ENCODE data around the gene RSAD2. TPM values are rescaled to one million over a fixed set of nuclear protein-coding genes. Genes with fewer than 3 reads are reported as not detected.

The RSAD2 gene
- total RNA-seq, 4 donors from 2014 or later, result 3.7 to 7.0 (median 5.8) TPM

- Histone ChIP-seq H3K4me3 (no peak overlapping the region), H3K27me3 (no peaks in the 10 kb centered on the region), H3K36me3 (no peaks in the 10 kb centered on the region), H3K9me3 (no peaks in the 10 kb centered on the region), H3K27ac (replicated peaks in 1 of 4) (no peak overlapping the region), H3K4me1 (peaks cover 10 to 25% (median 14%) of the 10 kb centered on the region in 4 donors)
- peak; percentile 66 for DNase-seq (ENCODE audit: extremely low spot score)
- intact Hi-C loops (cut with DNase I), result no loop called here
- WGBS, result 90% methylated on average over 2 of the region's 4 CpGs
- TF ChIP-seq EP300 (IDR thresholded peaks at IDR 0.05) (no peak), POLR2AphosphoS5 (IDR thresholded peaks at IDR 0.05) (no peak), POLR2A (IDR thresholded peaks at IDR 0.05; ENCODE audit: low read depth) (no peak)
- TF ChIP-seq, protein P1, sequence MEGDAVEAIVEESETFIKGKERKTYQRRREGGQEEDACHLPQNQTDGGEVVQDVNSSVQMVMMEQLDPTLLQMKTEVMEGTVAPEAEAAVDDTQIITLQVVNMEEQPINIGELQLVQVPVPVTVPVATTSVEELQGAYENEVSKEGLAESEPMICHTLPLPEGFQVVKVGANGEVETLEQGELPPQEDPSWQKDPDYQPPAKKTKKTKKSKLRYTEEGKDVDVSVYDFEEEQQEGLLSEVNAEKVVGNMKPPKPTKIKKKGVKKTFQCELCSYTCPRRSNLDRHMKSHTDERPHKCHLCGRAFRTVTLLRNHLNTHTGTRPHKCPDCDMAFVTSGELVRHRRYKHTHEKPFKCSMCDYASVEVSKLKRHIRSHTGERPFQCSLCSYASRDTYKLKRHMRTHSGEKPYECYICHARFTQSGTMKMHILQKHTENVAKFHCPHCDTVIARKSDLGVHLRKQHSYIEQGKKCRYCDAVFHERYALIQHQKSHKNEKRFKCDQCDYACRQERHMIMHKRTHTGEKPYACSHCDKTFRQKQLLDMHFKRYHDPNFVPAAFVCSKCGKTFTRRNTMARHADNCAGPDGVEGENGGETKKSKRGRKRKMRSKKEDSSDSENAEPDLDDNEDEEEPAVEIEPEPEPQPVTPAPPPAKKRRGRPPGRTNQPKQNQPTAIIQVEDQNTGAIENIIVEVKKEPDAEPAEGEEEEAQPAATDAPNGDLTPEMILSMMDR (IDR thresholded peaks at IDR 0.05), result no peak
Measured at GRCh38 chr2:6930923-6931647, 53.5 kb downstream of the RSAD2 start.

DNA sequence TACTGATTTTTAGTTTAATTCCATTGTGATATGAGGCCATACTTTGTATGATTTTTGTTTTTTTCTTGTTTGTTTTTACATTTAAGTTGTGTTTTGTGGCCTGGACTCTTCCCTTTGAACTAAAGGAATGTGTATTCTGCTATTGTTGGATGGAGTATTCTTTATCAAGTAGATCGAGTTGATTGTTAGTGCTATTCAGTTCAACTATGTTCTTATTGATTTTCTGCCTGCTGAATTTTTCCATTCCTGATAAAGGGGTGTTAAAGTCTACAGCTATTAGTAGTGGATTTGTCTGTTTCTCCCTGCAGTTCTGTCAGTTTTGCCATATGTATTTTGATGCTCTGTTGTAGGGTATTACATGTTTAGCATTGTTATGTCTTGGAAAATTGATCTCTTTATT, 54.2 kb downstream of the RSAD2 start:
- peaks cover 7 to 20% (median 8%) of the 10 kb centered on the region in 4 donors for H3K4me1 ChIP-seq
- no peak overlapping the region for H3K4me3 ChIP-seq
- no peak for TF ChIP-seq EP300 (IDR thresholded peaks at IDR 0.05)
- TF ChIP-seq, protein P1 (IDR thresholded peaks at IDR 0.05), result no peak
- no peak for TF ChIP-seq POLR2AphosphoS5 (IDR thresholded peaks at IDR 0.05)
- no peak for TF ChIP-seq POLR2A (IDR thresholded peaks at IDR 0.05; ENCODE audit: low read depth)
- H3K36me3 ChIP-seq, result no peaks in the 10 kb centered on the region
- WGBS, result 93% methylated on average over 1 of the region's 1 CpG
- H3K27ac ChIP-seq (replicated peaks in 1 of 4), result no peak overlapping the region
- no peak for DNase-seq (ENCODE audit: extremely low spot score)
- no peaks in the 10 kb centered on the region for H3K27me3 ChIP-seq
- no peaks in the 10 kb centered on the region for H3K9me3 ChIP-seq
- intact Hi-C loops (cut with DNase I), result no loop called here

DNA sequence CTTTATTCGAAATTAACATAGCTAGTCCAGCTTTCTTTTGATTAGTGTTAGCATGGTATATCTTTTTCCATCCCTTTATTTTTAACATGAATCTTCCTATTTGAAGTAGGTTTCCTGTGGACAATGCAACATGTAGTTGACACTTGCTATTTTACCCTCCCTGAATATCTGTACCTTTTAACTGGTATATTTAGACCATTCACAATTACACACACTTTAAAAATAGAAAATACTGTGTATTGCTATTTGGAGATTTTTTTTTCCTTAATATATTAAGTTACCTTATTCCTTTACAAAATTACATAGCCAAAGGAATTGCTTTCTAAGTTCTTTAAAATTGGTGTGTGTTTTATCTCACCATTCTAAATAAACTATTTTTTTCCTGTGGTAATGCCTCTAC, 54.6 kb downstream of the RSAD2 start:
- Histone ChIP-seq H3K4me1 (peaks cover 4 to 15% (median 4%) of the 10 kb centered on the region in 4 donors), H3K9me3 (no peaks in the 10 kb centered on the region), H3K36me3 (no peaks in the 10 kb centered on the region), H3K4me3 (no peak overlapping the region), H3K27ac (replicated peaks in 1 of 4) (no peak overlapping the region), H3K27me3 (no peaks in the 10 kb centered on the region)
- 100% methylated on average over 1 of the region's 1 CpG for WGBS
- TF ChIP-seq EP300 (IDR thresholded peaks at IDR 0.05), result no peak
- TF ChIP-seq POLR2A (IDR thresholded peaks at IDR 0.05; ENCODE audit: low read depth), result no peak
- TF ChIP-seq, protein P1 (IDR thresholded peaks at IDR 0.05), result no peak
- no peak for TF ChIP-seq POLR2AphosphoS5 (IDR thresholded peaks at IDR 0.05)
- intact Hi-C loops (cut with DNase I), result no loop called here
- DNase-seq (ENCODE audit: extremely low spot score), result no peak

- no peaks in the 10 kb centered on the region for H3K36me3 ChIP-seq
- TF ChIP-seq EP300 (IDR thresholded peaks at IDR 0.05), result no peak
- no peak for TF ChIP-seq POLR2A (IDR thresholded peaks at IDR 0.05; ENCODE audit: low read depth)
- TF ChIP-seq, protein P1 (IDR thresholded peaks at IDR 0.05), result no peak
- no peak for TF ChIP-seq POLR2AphosphoS5 (IDR thresholded peaks at IDR 0.05)
- H3K9me3 ChIP-seq, result no peaks in the 10 kb centered on the region
- peaks cover 0 to 9% (median 3%) of the 10 kb centered on the region in 4 donors for H3K4me1 ChIP-seq
- no peak overlapping the region for H3K27ac ChIP-seq (replicated peaks in 1 of 4)
- WGBS, result 90% methylated on average over 7 of the region's 7 CpGs
- intact Hi-C loops (cut with DNase I), result no loop called here
- DNase-seq (ENCODE audit: extremely low spot score), result peak; percentile 31
- H3K27me3 ChIP-seq, result no peaks in the 10 kb centered on the region
- H3K4me3 ChIP-seq, result no peak overlapping the region
Measured at GRCh38 chr2:6932828-6933227, 55.3 kb downstream of the RSAD2 start.

All from esophagus muscularis mucosa (tissue), 4 donors.